ENCODE data around the gene ST7.

The ST7 gene

DNA sequence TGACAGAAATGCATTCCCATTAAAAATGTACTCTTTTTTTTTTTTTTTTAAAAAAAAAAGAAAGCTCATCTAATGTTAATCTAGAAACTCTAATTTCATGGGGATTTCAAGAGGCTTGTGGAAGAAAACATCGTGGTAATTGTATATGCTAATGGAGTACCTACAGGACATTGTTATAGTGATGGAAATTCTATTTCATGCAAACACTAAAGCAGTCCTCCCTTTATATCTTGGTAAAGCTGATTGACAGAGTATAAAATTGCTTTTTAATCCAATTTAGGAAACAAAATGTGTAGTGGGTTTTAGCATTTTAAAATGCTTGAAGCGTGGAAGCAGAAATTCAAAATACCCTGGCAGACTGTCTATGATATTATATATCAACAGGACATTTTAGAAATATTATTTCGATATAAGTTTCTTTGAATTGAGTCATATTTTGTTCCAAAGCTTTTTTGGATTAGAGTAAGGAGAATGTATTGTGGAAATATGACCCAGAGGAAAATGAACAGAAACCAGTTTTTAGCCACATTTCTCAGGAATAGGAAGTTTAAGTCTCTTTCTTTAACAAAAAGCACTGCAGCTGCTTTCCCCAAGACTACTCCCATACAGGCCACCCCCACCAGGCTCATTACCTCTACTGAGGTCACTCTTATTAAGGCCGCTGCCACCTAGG, 247.6 kb downstream of the ST7 start:
- no peak for DNase-seq (ENCODE audit: low spot score)
- Histone ChIP-seq H3K4me3 (no peak overlapping the region), H3K27ac (no peak overlapping the region)
- TF ChIP-seq, protein P1, sequence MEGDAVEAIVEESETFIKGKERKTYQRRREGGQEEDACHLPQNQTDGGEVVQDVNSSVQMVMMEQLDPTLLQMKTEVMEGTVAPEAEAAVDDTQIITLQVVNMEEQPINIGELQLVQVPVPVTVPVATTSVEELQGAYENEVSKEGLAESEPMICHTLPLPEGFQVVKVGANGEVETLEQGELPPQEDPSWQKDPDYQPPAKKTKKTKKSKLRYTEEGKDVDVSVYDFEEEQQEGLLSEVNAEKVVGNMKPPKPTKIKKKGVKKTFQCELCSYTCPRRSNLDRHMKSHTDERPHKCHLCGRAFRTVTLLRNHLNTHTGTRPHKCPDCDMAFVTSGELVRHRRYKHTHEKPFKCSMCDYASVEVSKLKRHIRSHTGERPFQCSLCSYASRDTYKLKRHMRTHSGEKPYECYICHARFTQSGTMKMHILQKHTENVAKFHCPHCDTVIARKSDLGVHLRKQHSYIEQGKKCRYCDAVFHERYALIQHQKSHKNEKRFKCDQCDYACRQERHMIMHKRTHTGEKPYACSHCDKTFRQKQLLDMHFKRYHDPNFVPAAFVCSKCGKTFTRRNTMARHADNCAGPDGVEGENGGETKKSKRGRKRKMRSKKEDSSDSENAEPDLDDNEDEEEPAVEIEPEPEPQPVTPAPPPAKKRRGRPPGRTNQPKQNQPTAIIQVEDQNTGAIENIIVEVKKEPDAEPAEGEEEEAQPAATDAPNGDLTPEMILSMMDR (IDR thresholded peaks at IDR 0.05), result no peak

DNA sequence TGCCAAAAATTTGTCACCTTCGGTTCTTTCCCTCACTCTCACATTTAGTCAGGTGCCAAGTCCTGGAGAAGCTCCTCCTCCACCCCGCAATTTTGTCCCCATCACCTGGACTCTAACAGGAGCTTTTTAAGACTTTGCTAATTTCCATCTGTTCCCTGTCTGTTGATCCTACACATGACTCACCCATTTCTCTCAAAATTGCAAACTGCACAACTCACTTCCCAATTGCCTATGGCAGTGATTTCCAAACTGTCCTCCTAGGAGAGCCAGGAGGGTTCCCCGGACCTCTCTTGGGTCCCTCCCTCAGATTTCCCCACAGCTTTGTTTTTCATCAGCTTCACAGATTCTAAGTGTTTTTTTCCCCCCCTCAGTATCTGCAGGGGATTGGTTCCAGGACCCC, 249.2 kb downstream of the ST7 start:
- Histone ChIP-seq H3K4me3 (no peak overlapping the region), H3K27ac (no peak overlapping the region)
- TF ChIP-seq, protein P1 (IDR thresholded peaks at IDR 0.05), result no peak
- no peak for DNase-seq (ENCODE audit: low spot score)

DNA sequence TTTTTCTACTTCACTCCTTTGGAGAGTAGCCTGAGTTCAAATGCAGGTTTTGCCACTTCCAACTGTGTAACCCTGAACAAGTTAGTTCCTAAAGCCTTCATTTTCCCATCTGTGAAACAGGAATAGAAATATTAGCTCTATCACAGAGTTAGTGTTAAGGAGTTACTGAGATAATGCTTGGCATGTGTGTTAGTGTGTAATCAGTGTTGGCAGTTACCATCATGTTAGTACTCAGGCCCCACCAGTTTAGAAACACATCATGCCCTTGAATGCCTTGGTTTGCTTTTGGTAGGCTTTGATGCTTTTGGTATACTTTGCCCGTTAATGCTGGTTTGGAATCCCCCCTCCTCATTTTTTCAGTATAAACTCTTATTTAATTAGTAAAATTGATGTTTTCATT, 249.9 kb downstream of the ST7 start:
- no peak for DNase-seq (ENCODE audit: low spot score)
- Histone ChIP-seq H3K4me3 (no peak overlapping the region), H3K27ac (no peak overlapping the region)
- TF ChIP-seq, protein P1 (IDR thresholded peaks at IDR 0.05), result no peak

DNA sequence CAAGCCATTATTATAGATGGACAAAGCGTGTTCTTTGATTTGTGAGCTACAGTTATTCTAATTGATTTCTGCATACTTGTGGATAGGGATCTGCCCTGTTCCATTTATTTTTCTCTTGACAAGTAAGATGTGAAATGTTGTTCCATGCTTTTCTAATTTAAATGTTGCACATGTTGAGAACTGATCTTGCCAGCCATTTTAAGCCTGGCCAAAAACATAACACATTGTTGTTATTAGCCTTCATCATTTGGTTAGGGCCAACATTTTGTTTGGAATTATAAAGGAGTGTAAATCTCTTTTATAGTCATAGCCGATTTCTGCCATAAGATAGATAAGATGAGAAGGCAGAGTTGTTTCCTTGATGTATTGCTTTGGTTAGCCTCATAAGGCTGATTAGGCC, 252.6 kb downstream of the ST7 start:
- TF ChIP-seq, protein P1 (IDR thresholded peaks at IDR 0.05), result no peak
- no peak for DNase-seq (ENCODE audit: low spot score)
- Histone ChIP-seq H3K27ac (no peak overlapping the region), H3K4me3 (no peak overlapping the region)

DNA sequence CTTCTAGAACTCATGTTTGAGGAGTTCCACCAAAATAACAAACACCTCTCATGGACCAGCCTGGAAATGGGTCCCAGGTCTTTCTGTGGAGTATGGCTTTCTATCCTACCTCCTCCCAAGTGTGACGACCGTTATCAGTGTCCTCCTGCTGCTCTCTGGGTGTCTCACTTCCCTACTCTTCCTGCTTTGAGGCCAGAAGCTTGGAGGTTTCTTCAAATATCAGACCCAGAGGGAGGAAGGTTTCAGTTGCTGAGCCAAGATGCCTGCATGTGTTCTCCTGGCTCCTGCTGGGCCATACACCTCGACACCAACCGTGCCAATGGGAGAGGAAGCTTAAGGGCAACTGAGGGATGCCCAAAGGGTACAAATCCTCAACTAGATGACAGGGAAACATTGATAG, 255.0 kb downstream of the ST7 start:
- no peak overlapping the region for H3K27ac ChIP-seq
- no peak for DNase-seq (ENCODE audit: low spot score)
- H3K4me3 ChIP-seq, result no peak overlapping the region
- TF ChIP-seq, protein P1 (IDR thresholded peaks at IDR 0.05), result no peak

DNA sequence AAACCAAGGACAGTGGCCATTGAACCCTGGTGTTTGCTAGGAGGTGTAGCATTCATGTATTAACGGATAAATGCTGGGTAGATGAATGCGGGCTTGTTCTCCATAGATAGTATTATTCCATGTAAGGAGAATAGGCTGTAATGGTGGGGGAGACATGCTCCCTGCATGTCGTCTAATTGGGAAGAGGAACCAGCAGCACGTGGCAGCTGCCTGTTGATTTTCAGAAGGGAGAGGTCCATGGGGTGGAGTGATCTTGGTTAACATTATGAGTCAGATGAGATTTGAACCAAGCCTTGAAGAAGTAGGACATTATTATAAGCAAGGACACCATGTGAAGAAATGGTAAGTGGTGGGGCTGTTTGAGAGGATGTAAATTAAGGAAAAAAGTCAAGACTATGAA, 257.1 kb downstream of the ST7 start:
- H3K4me3 ChIP-seq, result no peak overlapping the region
- TF ChIP-seq, protein P1 (IDR thresholded peaks at IDR 0.05), result no peak
- H3K27ac ChIP-seq, result no peak overlapping the region
- no peak for DNase-seq (ENCODE audit: low spot score)

DNA sequence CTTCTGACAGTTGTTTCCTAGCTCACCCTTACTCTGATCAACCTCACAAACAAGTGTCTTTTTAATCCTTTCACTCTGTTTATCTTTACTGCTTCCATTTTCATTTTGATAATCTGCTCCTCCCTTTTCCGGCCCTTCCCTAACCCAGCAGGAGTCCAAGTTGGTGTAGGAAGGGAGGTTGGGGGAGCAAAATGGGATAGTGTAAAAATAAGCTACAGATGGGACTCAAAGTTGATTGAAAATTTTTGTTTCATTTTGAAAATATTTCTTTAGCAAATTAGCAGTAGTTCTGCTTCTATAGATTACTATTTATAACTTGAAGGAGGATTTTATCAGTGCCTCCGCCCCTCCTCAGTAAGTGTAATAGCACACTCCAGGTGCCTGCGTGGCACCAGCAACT, 257.6 kb downstream of the ST7 start:
- Histone ChIP-seq H3K27ac (no peak overlapping the region), H3K4me3 (no peak overlapping the region)
- no peak for DNase-seq (ENCODE audit: low spot score)
- TF ChIP-seq, protein P1 (IDR thresholded peaks at IDR 0.05), result no peak
